ENCODE measurements around the gene HLA-DQB2.
"Not testable (repeated sequence)": the region's sequence is repeated elsewhere in the genome, so short reads cannot be mapped to it uniquely, and the experiment has no call there.

Gene HLA-DQB2

GRCh38 chr6:32763421-32763820 is at the start of gene HLA-DQB2:
Gene HLA-DQB2, minus strand, starts transcription at chr6:32763532. Its CDS starts 62 bp downstream, at chr6:32763470.
- DNase-seq (ENCODE audit: low spot score), result no peak

- DNase-seq (ENCODE audit: low spot score), result no peak
Measured at GRCh38 chr6:32809171-32809570, 45.8 kb upstream of the HLA-DQB2 start.

- DNase-seq (ENCODE audit: low spot score), result no peak
Measured at GRCh38 chr6:32807020-32807580, 43.8 kb upstream of the HLA-DQB2 start.

GRCh38 chr6:32805404-32805803 is 42.1 kb upstream of the HLA-DQB2 start:
- not testable (repeated sequence) for DNase-seq (ENCODE audit: low spot score)

- no peak for DNase-seq (ENCODE audit: low spot score)
Measured at GRCh38 chr6:32803416-32803815, 40.1 kb upstream of the HLA-DQB2 start.

- DNase-seq (ENCODE audit: low spot score), result no peak
Measured at GRCh38 chr6:32799740-32800139, 36.4 kb upstream of the HLA-DQB2 start.

GRCh38 chr6:32799168-32799567 is 35.8 kb upstream of the HLA-DQB2 start:
- no peak for DNase-seq (ENCODE audit: low spot score)

- DNase-seq (ENCODE audit: low spot score), result peak; percentile 23
Measured at GRCh38 chr6:32796848-32797776, 33.8 kb upstream of the HLA-DQB2 start.

GRCh38 chr6:32794510-32794909 is 31.2 kb upstream of the HLA-DQB2 start:
- no peak for DNase-seq (ENCODE audit: low spot score)

GRCh38 chr6:32792901-32793435 is 29.6 kb upstream of the HLA-DQB2 start:
- DNase-seq (ENCODE audit: low spot score), result no peak

GRCh38 chr6:32790306-32790705 is 27.0 kb upstream of the HLA-DQB2 start:
- DNase-seq (ENCODE audit: low spot score), result no peak

GRCh38 chr6:32785781-32786533 is 22.6 kb upstream of the HLA-DQB2 start:
- DNase-seq (ENCODE audit: low spot score), result peak; percentile 28

GRCh38 chr6:32782923-32783322 is 19.6 kb upstream of the HLA-DQB2 start:
- DNase-seq (ENCODE audit: low spot score), result not testable (repeated sequence)

GRCh38 chr6:32779036-32779435 is 15.7 kb upstream of the HLA-DQB2 start:
- no peak for DNase-seq (ENCODE audit: low spot score)

GRCh38 chr6:32775071-32775470 is 11.7 kb upstream of the HLA-DQB2 start:
- no peak for DNase-seq (ENCODE audit: low spot score)

- DNase-seq (ENCODE audit: low spot score), result no peak
Measured at GRCh38 chr6:32774426-32774825, 11.1 kb upstream of the HLA-DQB2 start.

- DNase-seq (ENCODE audit: low spot score), result no peak
Measured at GRCh38 chr6:32772656-32773055, 9.3 kb upstream of the HLA-DQB2 start.

GRCh38 chr6:32764048-32764447 is 716 bp upstream of the HLA-DQB2 start:
- DNase-seq (ENCODE audit: low spot score), result no peak

- DNase-seq (ENCODE audit: low spot score), result no peak
Measured at GRCh38 chr6:32761548-32761947, 1.8 kb downstream of the HLA-DQB2 start.

- no peak for DNase-seq (ENCODE audit: low spot score)
Measured at GRCh38 chr6:32761072-32761471, 2.3 kb downstream of the HLA-DQB2 start.

GRCh38 chr6:32759669-32760068 is 3.7 kb downstream of the HLA-DQB2 start:
- no peak for DNase-seq (ENCODE audit: low spot score)

- DNase-seq (ENCODE audit: low spot score), result no peak
Measured at GRCh38 chr6:32752580-32752979, 10.8 kb downstream of the HLA-DQB2 start.

Data from HuH-7 (cell line).